AG09309 (cell line): ENCODE data around the gene UBASH3B.

Experiments
- DNase-seq: peaks from one replicate; pipeline ENCODE4 v3.0.0-alpha.2; 2010; ENCODE audit warnings: low read depth
- H3K4me3 ChIP-seq: 2 replicates; pipeline ENCODE4 v1.5.1; 2011; ENCODE audit warnings: mild to moderate bottlenecking, low read depth, low read length, moderate library complexity; ENCODE audit not compliant: control insufficient read depth
- TF ChIP-seq, protein P1 (sequence below): IDR thresholded peaks from 2 replicates; pipeline ENCODE4 v1.5.1; 2011; ENCODE audit warnings: mild to moderate bottlenecking, low read depth, low read length, inconsistent platforms; ENCODE audit not compliant: insufficient read depth, control insufficient read depth; ENCODE audit errors: missing control alignments

Gene UBASH3B

DNA sequence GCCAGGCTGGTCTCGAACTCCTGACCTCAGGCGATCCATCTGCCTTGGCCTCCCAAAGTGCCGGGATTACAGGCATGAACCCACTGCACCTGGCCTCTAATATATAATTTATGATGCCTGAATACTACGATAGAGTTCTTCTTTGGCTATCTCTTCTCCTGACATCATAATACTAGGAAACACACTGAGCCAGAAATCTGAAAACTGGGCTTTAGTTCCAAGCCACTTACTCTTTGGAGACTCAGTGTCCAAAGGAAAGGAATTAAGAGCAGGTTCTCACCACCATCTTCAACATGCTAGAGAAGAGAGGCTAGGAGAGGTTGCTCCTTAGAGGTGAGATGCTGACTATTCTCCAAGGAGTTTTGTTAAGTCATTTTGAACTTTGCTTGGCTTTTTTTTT lies 52.4 kb downstream of the UBASH3B start:
- DNase-seq = no peak
- H3K4me3 ChIP-seq = no peak overlapping the region
- TF ChIP-seq, protein P1, sequence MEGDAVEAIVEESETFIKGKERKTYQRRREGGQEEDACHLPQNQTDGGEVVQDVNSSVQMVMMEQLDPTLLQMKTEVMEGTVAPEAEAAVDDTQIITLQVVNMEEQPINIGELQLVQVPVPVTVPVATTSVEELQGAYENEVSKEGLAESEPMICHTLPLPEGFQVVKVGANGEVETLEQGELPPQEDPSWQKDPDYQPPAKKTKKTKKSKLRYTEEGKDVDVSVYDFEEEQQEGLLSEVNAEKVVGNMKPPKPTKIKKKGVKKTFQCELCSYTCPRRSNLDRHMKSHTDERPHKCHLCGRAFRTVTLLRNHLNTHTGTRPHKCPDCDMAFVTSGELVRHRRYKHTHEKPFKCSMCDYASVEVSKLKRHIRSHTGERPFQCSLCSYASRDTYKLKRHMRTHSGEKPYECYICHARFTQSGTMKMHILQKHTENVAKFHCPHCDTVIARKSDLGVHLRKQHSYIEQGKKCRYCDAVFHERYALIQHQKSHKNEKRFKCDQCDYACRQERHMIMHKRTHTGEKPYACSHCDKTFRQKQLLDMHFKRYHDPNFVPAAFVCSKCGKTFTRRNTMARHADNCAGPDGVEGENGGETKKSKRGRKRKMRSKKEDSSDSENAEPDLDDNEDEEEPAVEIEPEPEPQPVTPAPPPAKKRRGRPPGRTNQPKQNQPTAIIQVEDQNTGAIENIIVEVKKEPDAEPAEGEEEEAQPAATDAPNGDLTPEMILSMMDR = no peak

DNA sequence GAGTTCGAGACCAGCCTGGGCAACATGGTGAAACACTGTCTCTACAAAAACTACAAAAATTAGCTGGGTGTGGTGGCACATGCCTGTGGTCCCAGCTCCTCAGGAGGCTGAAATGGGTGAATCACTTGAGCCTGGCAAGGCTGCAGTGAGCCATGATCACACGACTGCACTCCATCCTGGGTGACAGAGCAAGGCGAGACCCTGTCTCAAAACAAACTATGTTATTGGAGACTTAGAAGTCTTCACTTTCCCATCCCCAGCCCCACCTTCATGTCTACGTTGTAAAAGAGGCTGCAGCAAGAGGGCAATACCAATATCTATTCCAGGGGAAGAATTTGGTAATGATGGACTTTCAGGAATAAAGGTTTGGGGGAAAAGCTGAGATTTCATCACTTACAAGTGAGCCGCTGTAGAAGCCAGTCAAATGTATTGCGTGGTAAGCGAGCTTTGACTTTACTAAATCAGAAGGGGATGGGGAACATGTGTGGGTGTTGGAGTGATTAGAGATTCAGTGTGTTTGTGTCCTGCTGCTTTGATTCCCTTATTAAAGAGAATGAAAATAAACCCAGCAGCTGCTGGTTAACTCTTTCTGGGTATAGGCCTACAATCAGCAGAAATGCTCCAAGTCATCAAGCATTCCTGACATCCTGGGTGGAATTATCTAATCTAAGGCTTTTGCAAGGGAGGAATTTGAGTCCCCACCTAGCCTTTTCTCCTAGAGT lies 53.7 kb downstream of the UBASH3B start:
- peak overlapping the region; percentile 1 for H3K4me3 ChIP-seq
- TF ChIP-seq, protein P1 = no peak
- DNase-seq = no peak

DNA sequence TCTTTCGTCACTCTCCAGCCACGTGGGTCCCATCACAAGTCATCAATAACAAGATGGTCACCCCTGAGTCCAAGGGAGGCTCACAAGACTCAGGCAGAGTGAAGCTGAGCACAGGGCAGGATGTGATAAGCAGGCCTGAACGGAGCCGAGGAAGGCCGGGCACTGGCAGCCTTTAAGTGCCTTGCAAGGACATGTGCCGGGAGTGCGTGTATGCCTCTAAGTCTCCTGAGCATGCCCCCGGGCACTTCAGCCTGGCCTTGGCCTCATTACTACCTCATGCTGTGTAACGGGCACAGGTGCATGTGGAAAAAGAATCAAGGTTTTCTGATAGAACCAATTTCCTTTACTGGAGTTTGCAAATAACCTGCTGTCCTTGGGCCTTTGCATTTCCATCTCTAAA lies 55.8 kb downstream of the UBASH3B start:
- no peak overlapping the region for H3K4me3 ChIP-seq
- DNase-seq = no peak
- TF ChIP-seq, protein P1 = no peak

DNA sequence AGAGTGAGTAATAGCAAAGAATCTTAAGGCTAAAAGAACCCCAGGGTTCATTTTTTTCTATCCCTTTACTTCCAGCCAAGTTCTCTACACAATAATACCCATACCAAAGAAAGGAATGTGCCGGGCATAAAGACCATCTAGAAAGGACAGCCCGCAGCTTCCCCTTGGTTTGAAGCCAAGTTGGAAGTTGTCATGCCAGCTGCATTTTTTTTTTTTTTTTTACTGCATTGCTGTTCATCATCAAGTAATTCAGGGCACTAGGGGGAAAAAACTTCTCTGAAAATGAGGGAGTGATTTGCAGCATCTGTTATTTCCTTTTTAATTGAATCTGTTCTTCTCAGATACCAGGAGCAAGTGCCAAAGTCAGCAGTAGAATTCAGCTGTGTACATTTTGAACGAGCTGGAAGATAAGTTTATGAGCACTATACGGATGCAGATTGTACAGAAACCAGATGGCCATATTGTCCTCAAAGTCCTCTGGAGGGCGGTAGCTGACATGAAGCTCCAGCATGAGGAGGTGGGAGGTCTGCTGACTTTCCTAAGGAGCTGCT lies 56.4 kb downstream of the UBASH3B start:
- no peak overlapping the region for H3K4me3 ChIP-seq
- TF ChIP-seq, protein P1 = no peak
- DNase-seq = no peak

DNA sequence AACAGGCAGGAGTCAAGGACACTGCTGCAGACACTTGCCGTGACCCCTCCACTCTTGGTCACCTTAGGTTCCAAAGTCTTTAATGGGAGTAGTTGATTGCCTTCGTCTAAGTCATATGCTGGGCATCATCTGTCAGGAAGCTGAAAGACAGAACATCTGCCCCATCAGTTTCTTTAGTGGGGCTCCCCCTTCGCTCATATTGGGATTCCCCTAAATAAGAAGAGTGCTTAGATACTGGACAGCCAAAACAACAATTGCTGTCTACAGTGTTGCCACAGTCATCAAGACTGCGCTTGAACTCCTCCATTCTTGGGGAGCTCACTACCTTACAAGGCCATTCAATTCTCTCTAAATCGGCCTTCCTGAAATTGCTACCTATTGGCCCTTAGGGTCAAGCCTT lies 58.5 kb downstream of the UBASH3B start:
- DNase-seq = no peak
- TF ChIP-seq, protein P1 = no peak
- no peak overlapping the region for H3K4me3 ChIP-seq

DNA sequence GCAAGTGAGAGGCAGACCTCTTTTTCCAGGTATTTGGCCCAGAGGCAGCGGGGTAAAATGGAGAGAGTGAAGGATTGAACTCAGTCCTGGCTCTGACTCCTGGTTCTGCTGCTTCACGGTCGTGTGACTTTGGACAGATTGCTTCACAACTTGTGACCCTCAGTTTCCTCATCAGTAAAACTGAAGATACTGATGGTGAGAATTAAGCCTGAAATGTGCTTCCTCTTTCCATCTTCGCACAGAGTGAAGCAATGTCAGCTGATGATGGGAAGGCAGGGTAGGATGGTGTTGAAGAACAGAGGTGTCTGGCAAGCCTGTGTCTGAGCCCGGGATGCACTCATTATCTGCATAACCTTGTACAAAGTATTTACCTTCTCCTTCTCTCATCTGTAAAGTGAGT lies 59.0 kb downstream of the UBASH3B start:
- TF ChIP-seq, protein P1 = no peak
- H3K4me3 ChIP-seq = no peak overlapping the region
- DNase-seq = no peak
